ENCODE data around the gene GFOD1.

The GFOD1 gene

GRCh38 chr6:13425943-13426931, 61.2 kb downstream of the GFOD1 start:
- DNase-seq (ENCODE audit: low read depth, low spot score): no peak

GRCh38 chr6:13425270-13425873, 62.0 kb downstream of the GFOD1 start:
- DNase-seq (ENCODE audit: low read depth, low spot score): no peak

- no peak for DNase-seq (ENCODE audit: low read depth, low spot score)
Observed at GRCh38 chr6:13423252-13423651, 64.1 kb downstream of the GFOD1 start.

- no peak for DNase-seq (ENCODE audit: low read depth, low spot score)
Observed at GRCh38 chr6:13422681-13423221, 64.6 kb downstream of the GFOD1 start.

DNA sequence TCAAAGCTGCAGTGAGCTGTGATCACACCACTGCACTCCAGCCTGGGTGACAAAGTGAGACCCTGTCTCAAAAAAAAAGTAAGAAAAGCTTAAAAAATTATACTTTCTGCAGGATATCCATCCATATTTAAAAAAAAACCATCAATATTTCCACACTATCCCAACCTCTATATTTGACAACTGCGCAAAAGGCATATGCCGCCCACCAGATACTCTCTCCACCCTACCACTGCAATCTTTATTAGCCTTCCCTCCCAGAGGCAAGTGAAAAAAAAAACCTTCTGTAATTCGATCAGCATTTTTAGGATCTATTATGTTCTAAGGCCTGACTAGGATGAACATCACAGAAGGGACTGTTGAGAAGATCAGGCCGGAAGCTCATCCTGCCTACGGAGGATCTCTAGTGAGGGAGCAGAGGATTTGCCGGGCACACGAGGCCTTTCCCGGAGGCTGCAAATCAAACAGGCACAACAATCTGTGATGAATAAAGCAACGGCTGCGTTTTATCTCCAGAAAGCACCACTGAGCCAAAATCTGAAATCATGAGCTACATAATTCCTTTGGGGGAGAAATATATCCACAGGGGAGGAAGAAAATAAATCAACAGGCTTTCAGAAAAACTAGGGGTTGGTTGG, 65.9 kb downstream of the GFOD1 start:
- DNase-seq (ENCODE audit: low read depth, low spot score): no peak

GRCh38 chr6:13420269-13420668, 67.1 kb downstream of the GFOD1 start:
- no peak for DNase-seq (ENCODE audit: low read depth, low spot score)

DNA sequence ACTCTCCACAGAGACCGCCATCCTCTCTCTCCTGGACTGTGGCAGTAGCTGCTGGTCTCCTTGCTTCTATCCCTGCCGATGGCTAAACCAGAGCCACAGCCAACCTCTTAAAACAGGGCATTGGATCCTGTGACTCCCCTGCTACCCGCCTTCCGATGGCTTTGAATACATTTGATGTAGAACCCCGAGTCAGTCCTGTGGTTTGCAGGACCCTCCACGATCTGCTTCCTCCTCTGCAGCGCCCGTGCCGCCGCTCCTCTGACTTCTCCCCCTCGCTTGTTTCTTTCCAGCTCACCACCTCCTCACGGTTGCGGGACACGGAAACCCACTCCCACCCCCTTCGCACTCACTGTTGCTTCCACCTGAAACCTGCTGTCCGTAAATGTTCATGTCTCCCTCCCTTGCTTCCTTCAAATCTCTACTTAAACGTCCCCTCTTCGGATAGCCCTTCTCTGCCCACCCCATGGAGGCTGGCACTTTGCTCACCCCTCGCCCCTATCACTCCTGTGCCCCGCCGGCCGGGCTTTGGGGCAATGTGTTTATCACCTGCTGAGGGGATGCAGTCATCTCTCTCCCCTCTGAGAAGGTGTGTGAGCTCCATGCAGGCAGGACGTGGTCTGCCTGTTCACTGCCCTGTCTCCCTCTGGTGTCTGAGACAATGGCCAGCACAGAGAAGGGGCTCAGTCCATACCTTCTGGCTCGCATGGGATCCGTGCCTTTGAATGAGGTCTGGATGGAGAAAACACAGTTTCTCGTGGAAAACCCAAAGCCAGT, 67.8 kb downstream of the GFOD1 start:
- DNase-seq (ENCODE audit: low read depth, low spot score): no peak

DNA sequence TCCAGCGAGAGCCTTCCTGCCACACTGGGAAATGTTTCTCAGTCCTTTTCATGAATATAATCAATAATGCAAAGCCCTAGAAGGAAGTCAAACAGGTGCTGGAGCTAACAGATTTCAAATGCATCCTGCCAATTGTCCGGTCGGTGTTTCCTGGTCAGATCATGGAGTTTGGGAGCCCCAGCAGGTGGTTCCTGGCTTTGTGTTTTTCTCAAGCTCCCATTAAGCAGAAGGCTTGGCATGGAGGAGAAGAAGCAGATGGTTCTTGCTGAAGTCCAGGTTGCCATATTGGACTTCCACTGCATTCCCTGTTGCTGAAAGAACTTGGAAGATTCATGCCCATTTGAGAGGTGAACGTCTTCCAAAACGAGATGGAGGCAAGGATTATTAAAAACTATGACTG, 68.6 kb downstream of the GFOD1 start:
- no peak for DNase-seq (ENCODE audit: low read depth, low spot score)

DNA sequence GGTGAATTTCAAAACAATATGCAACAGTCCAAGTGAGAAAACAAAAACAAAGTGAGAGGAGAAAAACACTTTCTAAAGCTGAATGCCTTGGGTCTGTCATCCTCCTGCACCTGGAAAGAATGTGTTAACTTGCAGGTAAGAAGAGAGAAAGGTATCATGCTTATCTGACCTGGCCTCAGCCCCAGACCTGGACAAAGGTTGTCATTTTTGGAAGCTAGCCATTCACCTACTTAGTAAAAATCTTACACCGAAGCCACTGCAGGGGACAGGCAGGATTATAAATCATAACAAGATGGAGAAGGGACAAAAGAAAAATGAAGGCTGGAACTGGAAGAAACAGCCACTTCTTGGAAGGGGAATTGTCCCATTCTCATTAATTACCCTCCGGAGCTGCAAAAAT, 69.4 kb downstream of the GFOD1 start:
- DNase-seq (ENCODE audit: low read depth, low spot score): no peak

DNA sequence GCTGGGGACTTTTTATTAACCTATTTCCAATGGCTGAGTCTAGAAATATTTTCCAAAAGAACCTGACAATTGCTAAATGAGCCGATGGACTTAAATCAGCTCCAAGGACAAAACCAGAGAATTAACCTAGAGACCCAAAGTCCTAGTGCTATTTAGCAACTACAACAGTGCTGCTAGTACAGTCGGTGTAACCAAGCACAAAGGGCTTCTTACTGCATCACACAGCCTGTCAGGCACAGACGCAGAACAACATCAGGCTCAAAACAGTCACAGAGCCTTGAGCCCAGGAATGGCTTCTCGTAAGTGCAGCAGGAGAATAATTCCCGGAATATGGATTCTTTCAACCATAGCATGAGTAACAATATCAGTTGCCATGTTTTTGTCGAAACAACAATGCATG, 70.0 kb downstream of the GFOD1 start:
- DNase-seq (ENCODE audit: low read depth, low spot score): no peak

DNA sequence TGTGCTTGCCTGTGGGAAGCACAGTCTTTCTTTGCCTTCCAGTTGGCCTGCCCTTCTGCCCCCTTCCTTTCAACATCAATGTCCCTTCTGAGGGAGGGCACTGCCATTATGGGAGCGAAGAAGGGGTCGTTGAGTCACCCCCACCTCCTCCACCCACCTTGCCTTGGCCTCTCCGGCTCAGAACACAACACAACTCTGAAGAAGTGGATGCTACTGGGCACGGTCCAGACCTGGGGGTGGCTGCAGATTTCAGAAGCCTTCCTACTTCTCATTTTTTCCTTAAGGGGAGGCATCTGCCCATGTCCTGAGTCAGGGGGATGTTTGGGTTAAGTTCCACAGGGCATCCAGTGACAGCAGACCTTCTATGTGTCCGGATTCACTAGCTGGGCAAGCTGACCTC, 72.1 kb downstream of the GFOD1 start:
- no peak for DNase-seq (ENCODE audit: low read depth, low spot score)

- DNase-seq (ENCODE audit: low read depth, low spot score): no peak
Observed at GRCh38 chr6:13413900-13414555, 73.4 kb downstream of the GFOD1 start.

GRCh38 chr6:13413466-13413862, 73.9 kb downstream of the GFOD1 start:
- no peak for DNase-seq (ENCODE audit: low read depth, low spot score)

DNA sequence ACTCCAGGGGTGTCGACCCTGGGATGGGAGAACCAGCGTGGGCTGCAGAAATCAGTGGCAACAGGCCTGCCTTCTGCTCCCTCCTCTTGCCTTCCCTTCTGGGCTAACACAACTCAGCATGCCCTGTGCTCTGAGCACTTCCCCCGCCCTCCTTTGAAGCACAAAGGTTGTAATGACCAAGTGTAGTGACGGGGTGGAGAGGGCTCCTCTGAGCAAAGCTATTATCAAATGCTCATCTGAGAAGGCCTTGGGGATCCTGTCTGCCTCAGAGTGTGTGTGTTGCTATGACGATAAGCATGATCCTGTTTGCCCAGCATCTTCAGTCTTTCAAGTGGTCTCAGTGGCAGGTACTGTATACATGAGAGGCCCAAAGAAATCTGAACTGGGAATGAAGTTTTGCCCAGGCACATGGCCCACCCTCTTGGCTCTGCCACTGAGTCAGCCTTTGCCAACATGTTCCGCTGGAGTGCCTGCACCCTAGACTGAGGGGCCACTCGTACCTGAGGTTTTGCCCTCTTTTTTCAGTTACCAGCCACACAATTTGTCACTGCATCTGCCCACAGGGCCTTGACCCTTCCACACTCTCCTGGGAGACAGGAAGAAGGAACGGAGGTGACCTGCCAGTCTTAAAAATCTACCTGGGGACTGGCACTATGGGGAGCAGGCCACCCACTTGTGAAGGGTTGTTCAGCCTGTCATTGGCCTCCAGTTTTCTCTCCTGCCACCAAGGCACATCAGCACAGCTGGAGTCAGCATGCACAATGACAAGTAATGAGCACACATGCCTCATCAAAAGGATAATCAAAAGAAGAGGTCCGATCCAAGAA, 74.5 kb downstream of the GFOD1 start:
- no peak for DNase-seq (ENCODE audit: low read depth, low spot score)

DNA sequence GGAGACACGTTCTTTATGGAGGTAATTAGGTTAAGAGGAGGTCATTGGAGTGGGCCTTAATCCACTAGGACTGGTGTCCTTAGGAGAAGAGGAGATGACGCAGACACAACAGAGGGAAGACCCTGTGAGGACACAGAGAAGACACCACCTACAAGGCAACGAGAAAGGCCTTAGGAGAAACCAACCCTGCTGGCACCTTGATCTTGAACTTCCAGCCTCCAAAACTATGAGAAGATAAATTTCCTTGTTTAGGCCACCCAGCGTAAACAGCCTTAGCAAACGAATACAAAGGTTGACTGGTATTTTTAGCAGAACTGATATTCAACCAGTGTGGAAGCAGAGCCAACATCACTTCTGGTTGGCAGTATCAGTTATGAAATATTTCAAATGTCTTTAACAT, 75.2 kb downstream of the GFOD1 start:
- DNase-seq (ENCODE audit: low read depth, low spot score): no peak

- DNase-seq (ENCODE audit: low read depth, low spot score): no peak
Observed at GRCh38 chr6:13411484-13411883, 75.9 kb downstream of the GFOD1 start.

DNA sequence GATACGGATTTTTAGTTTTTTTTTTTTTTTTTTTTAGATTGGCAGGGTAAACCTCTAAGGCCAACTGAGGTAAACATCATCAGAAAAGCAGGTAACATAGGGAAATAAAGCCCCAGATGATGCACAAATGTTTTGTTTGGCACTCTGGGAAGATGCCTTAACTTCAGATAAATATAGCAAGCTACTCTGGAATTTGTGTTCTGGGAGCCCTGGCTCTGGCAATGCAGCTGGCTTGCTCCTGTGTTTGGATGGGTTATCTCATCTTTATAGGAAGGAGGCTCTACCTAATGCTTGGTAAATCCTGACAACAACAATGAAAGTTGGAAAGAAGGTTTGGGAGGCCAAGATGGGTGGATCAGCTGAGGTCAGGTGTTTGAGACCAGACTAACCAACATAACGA, 77.4 kb downstream of the GFOD1 start:
- DNase-seq (ENCODE audit: low read depth, low spot score): no peak

GRCh38 chr6:13407709-13408695, 79.4 kb downstream of the GFOD1 start:
- DNase-seq (ENCODE audit: low read depth, low spot score): no peak

GRCh38 chr6:13407368-13407708, 80.1 kb downstream of the GFOD1 start:
- no peak for DNase-seq (ENCODE audit: low read depth, low spot score)

All from brain pericyte (primary cell).